GM19395 (cell line): ENCODE results near the gene TRAPPC1.
A peak's percentile ranks its signal among the peaks of the same experiment; 100 is the strongest.

Source experiments
- ATAC-seq: cut with Tn5 transposase; IDR thresholded peaks from one replicate; pipeline ENCODE4 v1.9.1; 2021; ENCODE audit warnings: mild to moderate bottlenecking, moderate library complexity; ENCODE audit not compliant: unreplicated experiment

Gene TRAPPC1

DNA sequence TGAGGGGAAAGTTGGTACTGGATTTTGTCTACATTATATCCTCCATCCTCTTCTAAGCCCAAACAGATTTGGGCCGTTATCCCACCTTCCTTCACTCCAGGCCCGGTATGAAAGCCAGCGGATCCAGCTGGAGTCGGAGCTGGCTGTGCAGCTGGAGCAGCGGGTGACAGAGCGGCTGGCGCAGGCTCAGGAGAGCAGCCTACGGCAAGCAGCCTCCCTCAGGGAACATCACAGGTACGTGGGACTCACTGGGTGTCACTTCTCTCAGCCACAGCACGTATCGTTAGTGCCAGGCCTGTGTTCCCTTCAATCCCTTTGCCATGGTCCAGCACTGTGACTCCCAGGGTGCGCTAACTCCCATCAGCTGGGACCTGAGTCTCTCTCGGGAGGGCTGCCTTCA, 11.5 kb upstream of the TRAPPC1 start:
- ATAC-seq, result no peak

DNA sequence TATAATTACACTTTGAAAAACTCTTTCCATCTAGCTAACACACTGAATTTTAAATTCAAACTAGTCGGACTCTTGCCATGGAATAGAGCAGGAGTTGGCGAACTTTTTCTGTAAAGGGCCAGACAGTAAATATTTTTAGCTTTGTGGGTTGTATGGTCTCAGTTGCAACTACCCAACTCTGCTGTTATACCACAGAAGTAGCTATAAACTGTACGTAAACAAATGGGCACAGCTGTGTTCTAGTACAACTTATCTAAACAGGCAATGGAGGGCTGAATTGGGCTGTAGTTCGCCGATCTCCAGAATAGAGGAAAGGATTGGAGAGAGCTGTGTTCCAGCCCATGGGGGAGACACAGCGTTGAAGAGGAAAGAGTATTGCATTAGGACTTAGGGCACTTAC, 9.0 kb upstream of the TRAPPC1 start:
- no peak for ATAC-seq

DNA sequence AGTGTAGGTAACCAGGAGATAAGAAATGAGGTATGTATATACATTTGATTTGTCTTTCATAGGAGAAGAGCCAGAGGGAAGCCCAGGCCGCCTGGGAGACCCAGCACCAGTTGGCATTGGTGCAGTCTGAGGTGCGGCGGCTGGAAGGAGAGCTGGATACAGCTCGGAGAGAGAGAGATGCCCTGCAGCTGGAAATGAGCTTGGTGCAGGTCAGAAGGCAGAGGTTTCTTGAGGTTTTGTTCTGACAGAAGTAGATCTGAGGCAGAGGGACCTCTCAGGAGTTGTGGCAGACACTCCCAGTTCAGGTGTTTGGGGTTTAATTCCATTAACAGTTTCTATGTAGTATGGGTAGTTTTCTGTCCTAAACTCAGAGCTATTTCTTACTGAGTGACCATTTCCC, 8.3 kb upstream of the TRAPPC1 start:
- ATAC-seq, result no peak

DNA sequence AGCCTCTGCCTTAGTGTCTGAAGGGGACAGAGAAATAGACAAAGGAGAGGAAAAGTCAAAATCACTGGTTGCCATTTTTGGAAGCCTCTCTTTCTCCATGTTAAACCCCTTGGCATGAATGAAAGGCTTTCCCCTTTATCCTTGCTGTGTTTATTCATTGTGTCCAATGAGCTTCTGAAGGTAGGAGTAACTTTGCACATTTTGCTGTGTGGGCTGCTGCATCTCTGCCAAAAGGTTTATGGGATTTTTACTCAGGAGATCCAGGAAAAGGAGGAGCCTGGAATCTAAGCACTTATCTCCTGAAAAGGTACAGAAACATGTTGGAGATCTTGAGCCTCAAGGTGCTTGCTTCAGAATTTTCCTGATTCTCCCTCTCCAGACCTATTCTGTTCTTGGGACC, 4.1 kb upstream of the TRAPPC1 start:
- ATAC-seq, result no peak

DNA sequence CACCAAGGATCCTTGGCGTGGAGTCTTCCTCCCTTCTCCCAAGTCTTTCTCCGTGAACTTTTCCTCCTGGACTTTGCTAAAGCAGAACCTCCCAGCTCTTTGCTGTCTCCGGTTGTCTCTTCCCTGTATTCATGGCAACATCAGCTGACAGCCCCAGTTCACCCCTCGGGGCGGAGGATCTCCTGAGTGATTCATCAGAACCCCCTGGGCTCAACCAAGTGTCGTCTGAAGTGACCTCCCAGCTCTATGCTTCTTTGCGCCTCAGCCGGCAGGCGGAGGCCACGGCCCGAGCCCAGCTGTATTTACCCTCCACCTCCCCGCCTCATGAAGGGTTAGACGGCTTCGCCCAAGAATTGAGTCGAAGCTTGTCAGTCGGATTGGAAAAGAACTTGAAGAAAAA, 1.2 kb upstream of the TRAPPC1 start:
- no peak for ATAC-seq

DNA sequence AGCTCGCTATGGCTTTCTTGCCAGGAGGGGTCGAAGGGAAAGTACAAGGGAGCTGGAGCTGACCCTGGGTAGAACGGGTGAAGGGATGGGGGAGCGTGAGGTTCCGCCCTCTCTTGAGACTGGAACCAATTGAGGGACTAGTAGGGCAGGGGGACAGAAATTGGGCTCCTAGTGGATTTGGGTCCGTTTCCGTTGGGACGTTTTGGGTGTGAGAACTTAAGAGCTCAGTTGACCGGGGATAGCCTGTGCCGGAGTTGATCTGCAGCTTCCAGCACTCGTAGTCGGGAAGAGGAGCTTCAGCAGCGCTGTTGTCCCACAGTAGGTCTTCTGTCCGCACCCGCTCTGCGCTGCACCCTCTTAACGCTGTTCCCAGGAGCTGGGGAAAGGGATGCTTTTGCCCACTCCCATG, 741 bp upstream of the TRAPPC1 start:
- ATAC-seq, result no peak

DNA sequence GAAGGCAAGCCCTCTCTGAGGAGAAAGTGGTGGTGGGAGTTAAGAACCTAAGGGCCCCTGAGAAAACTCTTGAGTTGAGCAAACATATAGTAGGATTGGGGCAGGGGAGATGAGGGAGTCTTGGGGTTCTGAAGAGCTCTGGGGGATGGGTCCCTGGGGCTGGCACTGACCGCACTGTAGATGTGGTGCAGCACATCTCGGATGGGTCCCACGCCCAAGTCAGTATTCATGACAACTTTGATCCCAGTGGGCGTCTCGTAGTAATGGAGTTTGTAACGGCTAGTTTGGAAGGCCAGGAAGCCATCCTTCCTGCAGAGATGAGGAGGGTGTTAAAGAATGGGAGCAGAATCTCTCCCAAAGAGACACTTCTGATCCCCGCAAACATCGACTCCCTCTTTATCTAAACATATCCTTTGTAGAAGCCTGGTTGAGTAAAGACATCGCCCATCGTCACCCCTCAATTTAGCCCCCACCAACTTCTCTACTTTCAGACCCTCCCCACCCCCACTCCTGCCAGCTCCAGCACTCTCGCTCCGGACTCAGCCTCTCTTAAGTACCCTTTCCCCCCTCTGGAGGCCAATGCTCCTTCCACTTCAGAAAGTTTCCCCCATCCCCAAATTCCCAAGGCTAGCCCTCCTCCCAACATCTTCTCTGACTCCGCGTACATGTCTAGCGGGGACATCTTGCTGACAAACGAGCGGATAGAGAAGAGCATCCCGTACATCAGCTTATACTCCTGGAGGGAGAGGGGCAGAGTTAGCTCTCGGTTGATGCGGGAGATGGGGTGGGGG, 710 bp downstream of the TRAPPC1 start:
- ATAC-seq, result no peak

DNA sequence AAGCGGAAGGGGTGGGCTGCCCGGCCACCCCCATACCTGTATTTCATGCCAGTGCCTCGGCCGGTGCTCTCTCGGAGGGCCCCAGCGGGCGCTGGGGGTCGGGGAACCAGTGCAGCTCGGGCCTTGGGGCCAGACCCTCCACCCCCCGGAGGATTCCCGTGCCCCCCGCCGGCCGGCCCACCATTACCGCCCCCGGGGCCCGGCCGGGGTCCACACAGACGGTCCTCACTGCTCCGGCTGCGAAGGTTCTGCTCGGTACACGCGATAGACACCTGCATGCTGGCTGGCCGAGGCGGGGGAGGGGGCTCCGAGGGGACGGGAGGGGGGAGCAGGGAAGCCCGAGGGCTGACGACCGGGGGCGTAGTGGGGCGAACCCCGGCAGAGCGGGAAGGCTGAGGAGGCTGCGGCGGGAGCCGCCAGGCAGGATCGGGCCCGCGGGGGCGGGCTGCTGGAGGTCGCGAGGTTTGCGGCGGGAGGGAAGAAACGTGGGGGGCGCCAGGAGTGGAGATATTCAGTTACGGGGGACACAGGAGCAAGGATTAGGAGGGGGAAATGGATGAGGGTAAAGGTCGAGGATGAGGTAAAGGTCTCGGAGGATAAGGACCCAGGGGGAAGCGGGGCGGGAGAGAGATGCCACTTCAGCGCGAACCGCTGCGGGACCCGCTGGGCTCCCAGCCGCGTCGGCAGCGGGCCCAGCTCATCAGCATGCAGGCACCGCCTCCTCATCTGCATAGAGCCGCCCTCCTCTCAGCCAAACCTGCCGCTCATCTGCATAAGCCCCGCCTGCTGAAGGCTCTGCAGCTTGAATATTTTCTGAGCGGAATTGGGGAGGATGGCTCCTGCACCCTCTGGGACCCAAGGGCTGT, 2.4 kb downstream of the TRAPPC1 start, which contains the start of gene KCNAB3:
Gene KCNAB3, minus strand, starts transcription at position 699 of the 866 bp plus-strand sequence. Its CDS starts 421 bp downstream, at position 278.
- ATAC-seq, result no peak

DNA sequence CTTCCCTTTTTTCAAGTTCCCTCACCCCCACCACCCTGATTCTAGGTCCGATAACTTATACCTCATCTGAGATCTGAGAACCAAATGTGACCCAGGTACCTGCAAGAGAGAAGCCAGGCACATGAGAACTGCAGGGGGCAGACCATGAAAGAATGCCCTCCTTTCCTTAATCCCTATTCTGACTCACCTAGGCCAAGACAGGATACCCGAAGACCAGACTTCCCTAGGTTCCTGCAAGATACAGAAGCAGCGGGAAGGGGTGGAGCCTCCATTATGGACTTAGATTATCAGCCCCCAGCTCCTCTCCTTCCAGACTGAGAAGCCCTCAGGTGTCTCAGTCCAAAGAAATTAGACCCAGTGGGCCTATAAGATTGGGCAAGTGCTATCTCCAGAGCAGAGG, 4.2 kb downstream of the TRAPPC1 start:
- ATAC-seq, result no peak

DNA sequence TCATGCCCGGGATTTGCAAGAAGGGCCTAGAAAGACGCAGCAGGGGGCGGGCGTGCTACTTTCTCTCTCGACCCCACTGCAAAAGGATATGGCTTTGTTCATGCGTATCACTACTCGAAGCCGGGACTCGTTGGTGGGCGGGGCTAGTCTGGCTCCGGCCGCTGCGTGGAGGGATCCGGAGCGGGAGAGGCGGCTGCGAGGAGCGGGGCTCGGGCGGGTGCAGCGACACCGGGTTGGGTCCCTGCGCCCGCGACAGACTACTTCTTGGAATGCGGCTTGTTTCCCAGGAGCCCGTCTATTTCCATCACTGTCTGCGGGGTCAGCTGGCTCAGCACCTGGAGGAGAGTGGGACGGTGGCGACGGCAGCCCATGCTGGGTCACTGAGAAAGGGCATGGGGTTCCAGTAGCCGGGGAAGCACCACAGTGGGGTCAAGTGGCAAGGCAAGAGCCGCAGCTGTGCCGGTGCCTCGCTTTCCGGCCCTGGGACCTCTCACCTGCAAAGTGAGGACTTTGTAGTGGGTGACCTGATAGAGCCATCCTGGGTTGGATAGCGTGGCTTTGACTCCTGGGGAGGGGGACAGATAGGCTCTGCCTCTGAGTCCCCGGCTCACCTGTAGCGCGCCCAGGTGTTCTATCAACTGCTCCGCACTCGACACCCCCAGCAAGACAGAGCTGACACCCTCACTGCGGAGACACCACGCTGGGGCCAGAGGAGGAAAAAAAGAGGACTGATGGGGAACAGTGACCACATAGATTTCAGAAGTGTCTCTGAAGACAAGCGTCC, 8.7 kb downstream of the TRAPPC1 start:
- ATAC-seq, result no peak

DNA sequence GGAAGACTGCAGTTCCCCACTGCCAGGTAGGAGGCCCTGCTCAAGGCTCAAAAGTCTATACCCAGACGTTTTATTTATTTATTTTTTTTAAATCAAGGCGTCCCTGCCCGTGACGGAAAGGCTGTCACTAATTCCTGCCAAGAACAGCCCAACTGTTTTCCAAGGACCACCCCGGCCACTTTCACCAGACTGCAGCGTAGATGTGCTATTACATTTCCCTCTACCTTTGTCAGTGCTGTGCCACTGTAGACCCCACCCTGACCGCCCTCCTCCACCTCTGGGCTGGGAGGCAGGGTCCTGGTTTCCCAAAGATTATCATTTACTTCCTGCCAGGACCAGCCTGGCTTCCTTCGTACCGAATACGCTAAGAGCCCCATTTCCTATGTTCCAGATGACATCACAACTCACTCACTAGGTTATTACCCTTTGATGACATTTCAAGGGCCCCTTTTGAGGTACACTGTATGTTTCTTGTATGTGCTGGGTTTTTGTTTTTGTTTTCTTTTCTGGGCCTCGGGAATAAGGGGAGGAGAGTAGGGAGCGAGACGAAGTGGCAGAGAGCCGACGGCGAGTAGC, 9.4 kb downstream of the TRAPPC1 start:
- no peak for ATAC-seq

DNA sequence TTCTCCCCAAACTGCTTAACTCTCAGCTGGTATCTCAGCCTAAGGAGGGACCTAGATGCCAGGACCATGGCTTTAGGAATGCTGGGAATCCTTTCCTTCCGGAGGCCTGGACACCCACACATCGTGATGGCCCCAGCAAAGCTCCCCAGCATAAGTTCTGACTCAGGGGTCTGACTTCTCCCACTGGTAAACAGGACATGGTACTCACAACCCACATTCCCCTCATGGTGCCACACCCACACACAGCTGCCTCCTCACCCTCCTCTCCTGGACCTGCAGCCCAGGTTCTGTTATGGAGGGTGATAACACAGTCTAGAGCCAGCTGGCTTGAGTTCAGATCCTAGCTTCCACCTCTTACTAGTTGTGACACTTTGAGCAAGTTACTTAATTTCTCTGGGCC, 14.9 kb downstream of the TRAPPC1 start:
- no peak for ATAC-seq

DNA sequence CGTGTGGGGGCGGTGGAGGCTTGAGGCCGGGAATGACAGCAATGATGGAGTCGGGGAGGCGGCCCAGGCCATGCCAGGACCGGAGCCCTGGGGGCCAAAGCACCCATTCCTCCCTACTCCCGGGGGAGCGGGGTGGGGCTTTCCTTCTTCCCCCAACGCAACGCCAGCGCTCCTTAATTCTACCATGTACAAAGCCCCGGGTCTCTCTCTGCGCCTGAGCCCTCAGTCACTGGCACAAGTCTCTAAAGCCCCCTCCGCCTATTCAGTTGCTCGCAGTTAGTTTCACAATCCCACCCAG, 15.4 kb downstream of the TRAPPC1 start:
- no peak for ATAC-seq

DNA sequence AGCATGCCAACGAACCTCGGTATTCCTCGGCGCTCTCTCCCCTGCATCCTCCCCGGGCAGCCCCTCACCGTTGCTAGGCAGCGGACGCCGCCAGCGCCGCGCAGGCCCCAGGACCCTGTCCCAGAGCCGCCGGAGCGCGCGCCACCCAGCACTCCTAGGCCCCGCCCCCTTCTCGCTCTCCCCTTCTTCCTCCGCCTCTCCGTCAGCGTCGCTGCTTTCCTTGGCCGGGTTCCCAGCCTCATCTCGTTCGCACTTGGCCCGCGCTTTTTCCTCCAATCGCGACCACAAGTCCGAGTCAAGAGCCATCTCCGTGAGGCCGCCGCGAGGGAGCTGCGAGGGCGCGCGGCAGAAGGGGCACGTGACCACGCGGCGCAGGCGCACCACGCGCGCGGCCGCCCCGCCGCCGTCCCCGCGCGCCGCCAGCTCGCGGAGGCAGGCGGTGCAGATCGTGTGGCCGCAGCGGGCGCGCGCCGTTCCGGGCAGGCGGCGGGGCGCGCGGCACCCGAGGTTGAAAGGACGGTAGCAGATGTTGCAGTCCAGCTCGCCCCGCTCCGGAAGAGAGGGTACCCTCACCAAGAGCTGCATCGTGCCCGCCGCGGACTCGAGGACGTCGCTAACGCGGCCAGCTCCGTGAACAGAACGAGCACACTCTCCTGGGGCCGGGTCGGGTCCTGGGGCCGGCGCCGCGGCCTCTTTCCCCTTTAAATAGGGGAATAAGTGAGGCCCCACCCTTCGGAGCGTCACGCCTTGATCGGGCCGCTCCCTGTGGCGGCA, 15.9 kb downstream of the TRAPPC1 start, which contains the start of gene RNF227:
Gene RNF227, minus strand, starts transcription at position 679 of the 774 bp plus-strand sequence. Its CDS starts 94 bp downstream, at position 585.
- peak; percentile 74 for ATAC-seq

DNA sequence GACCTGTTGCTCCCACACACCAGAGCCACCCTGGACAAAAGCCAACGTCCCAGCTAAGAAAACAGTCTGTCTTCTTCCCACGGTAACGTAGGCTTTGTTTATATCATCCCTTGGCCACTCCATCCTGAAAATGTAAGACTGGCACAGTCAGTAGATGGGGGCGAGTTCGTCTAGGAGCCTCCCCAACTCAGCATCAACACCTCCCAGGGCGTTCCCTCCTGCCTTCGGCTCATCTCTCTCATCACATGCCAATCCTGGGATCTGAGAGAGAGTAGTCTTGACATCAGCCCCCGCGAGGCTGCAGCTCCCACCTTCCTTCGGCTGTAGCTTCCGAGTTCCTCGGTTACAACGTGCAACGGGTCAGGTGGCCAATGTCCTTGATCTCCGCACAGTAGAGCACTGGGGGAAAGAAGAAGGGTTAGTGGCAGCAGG, 16.6 kb downstream of the TRAPPC1 start:
- peak; percentile 7 for ATAC-seq

DNA sequence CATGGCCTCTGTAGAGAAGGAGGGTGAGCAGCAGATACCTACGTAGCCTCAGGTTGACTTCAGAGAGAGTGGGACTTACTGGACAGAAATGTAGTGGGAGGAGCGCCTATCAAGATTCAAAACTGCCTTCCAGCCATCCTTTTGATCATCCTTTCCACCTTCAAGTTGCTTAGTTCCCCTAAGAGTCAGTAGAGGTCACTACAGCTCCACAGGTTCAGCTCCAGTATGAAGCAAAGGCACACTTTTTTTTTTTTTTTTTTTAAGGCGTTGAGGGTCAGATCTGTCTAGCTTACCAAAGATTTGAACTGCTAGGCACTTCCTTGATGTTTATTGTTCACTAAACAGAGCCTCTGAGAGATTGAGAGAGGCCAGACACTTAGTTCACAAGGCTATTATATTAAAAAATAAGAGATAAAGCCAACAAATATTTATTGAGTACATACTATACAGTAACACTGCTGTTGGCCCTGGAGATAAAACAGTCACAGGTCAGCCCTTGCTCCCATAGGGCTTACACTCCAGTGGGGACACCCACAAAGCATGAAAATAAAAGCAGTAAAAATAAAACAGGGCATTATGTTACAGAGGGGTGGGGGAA, 18.7 kb downstream of the TRAPPC1 start:
- ATAC-seq, result no peak

DNA sequence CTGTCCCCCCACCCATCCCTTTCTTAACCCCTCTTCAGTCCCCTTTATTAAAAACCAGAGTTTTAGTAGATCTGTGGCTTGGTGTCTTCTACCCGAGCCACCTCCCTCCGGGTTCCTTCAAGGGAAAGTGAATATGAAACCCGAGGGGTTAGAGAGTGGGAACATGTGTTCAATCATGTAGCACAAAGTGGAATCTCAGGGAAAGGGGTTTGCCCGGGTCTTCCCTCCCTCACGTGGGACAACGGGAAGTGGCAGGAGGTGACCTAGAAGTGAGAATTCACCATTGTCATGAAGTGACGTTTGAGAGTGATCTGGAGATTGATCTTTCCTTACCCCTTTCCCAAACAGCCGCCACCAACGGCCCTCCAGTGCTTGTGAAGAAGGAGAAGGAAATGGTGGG, 20.6 kb downstream of the TRAPPC1 start:
- no peak for ATAC-seq

DNA sequence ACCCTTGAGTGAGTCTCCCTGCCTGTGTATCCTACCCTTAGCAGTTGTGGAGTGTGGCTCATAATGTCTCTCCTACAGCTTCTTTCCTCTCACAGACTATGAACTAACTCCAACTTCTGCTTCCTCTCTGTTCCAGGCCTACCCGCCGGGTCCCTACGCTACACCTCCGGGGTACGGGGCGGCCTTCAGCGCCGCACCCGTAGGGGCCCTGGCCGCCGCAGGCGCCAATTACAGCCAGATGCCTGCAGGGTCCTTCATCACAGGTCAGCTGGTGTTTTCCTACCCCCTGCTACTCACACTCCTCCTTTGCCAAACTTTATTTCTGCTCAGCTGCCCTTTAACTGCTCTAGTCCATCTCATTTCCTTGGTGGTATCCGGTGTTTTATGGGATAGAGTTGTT, 21.0 kb downstream of the TRAPPC1 start:
- ATAC-seq, result no peak

DNA sequence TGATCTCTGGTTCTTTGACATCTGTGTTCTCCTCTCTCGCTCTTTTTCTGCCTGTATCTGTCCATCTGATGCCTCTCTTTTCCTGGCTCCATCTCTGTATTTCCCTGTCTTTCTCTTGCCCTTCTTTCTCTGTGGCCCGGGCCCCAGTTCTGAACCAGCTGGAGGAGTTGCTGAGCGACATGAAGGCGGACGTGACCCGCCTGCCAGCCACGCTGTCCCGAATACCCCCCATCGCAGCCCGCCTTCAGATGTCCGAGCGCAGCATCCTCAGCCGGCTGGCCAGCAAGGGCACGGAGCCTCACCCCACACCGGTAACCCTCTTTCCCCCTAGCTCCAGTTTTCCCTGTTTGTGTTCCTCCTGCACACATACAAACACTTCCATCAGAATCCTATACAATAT, 21.5 kb downstream of the TRAPPC1 start:
- no peak for ATAC-seq

DNA sequence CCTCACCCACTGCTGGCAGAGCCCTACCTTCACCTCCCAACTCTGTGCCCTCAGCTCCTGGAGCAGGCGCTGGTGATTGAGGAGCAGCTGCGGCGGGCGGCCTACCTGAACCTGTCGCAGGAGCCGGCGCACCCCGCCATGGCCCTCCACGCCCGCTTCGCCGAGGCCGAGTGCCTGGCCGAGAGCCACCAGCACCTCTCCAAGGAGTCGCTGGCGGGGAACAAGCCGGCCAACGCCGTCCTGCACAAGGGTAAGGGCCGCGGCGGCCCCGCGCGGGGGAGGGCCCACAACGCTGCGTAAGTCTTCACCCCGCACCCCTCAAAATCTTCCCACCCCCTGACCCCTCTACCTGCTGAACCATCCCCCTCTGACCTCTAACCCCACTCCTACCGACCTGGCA, 22.7 kb downstream of the TRAPPC1 start:
- ATAC-seq, result no peak
